Fibroblast of the conjunctiva (primary cell): Measurements from ENCODE around the gene MOV10L1.

Source experiments
- DNase-seq: peaks from one replicate; pipeline ENCODE4 v3.0.0-alpha.2; 2010; ENCODE audit warnings: low read depth

The MOV10L1 gene

DNA sequence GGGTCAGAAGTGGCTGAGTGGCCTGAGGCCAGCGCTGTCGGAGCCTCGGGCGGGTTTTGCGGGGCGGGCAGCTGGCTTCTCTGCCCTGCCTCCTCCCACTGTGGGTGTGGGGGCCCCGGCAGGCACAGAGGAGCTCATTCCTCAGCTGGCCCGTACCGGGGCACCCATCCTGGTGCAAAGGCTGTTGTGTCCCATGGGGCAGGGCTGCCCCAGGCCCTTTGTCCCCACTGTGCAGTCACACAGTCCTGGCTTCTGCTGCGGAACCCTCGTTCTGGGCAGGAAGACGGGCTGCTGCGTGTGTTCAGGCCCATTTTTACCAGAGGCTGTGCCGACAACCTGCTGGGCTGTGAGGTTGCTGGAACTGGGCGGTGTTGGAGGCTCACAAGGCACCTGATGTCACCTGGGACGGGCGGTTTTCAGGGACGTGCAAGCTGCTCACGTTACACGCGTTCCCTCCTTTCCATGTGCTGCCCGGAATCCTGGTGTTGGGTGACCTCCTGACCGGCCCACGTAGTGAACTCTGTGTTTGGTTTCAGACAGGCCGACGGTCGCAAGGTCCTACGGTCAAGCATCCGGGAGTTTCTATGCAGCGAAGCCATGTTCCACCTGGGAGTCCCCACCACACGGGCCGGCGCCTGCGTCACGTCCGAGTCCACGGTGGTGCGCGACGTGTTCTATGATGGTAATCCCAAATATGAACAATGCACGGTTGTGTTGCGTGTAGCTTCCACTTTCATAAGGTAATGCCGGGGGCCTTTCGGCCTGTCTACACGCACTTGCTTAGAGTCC lies 116.2 kb downstream of the MOV10L1 start:
- no peak for DNase-seq

- peak; percentile 27 for DNase-seq
Observed at GRCh38 chr22:50206599-50206998, 116.8 kb downstream of the MOV10L1 start.

DNA sequence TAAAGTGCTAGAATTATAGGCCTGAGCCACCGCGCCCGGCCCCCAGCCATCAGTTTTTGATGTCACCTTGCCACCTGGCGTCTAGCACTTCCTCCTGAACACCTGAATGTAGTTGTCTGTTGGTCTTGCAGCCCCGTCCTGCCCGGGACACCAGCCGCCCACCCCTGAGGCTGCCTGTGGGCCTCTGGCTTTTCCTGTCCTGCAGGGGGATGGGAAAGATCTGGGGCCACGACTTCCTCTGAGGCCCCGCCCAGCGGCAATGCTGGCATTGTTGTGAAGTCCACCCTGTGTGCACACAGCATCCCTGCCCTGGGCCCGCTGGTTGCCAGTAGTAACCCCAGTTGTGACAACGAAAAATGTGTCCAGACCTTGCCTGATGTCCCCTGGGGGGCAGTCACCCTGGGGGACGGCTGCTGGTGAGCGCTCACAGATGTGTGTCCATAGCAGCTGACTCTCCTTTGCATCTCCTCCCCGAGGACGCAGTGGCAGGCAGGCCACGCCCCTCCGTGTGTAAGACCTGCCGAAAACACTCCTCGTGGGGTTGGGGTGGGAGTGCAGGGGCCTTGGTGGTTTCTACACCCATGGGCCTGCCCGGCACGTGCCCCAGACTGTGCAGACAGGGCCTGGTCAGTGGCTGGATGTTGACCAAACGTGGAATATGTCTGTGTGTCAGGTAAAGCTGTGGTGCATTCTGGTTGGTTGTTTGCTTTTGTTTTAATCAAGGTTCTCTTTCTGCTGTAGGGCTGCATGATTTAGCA lies 117.8 kb downstream of the MOV10L1 start:
- no peak for DNase-seq

- no peak for DNase-seq
Observed at GRCh38 chr22:50208430-50208938, 118.7 kb downstream of the MOV10L1 start.

DNA sequence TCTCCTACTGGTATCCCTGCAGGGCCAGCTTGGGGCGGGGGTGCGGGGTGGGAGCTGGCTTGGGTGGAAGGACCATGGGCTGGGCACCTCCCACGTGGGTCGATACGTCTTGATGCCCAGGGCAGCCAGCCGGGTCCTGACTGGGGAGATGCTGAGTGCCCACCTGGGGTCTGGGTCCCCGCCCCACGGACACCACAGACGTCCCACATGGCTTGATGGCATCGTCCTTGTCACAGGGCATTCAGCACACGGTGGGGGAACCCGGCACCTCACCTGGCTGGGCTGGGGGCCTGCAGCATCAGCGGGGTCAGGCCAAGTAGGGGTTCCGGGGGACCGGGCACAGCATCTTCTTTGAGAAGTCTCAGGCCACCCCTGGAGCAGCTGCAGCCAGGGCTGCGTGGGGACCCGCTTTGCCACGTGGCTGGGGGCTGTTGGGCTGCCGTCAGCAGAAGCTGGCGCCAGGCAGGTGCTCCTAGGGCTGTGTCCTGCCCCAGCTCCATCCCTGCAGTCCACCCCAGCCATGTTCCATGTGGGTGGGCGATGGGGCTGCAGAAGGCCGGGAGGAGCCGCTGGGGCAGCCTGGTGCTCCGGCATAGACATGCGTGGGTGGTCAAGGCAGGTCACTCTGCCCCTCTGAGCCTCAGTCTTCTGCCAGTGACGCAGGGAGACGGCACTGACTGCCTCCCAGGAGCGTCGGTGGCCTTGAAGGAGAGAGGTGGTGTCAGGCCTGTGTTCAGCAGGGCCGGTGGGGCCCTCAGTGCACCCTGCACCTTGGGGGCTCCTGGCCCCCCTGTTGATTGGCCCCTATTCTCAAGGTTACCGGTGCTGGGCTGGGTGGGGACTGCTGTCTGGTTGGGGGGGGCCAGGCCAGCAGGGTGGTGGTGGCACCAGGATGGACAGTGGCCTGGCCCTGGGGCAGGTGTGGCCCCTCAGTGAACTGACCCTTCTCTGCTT lies 119.4 kb downstream of the MOV10L1 start:
- no peak for DNase-seq

- peak; percentile 39 for DNase-seq
Observed at GRCh38 chr22:50209893-50210292, 120.1 kb downstream of the MOV10L1 start.

- DNase-seq = no peak
Observed at GRCh38 chr22:50210378-50211139, 120.8 kb downstream of the MOV10L1 start.

DNA sequence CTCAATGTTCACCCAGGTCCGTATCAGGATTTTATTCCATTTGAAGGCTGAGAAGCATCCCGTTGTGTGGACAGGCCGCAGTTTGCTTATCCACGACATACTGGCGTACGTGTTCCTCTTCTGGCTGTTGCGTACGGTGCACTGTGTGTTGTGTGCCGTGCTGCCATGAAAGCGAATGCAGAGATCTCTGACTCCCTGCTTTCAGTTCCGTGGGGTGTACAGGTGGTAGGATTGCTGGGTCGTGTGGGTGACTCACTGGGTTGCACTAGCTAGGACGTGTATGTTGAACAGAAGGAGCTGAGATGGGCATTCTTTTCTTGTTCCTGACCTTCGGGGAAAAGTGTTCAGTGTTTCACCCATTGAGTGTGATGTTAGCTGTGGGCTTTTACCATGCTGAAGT lies 121.3 kb downstream of the MOV10L1 start:
- DNase-seq = no peak
